Measurements from ENCODE around the gene GALNT1.

GRCh38 chr18:35692866-35693265 is 111.3 kb downstream of the GALNT1 start:
- TF ChIP-seq CTCF (IDR thresholded peaks at IDR 0.05), result no peak
- TF ChIP-seq POLR2A (IDR thresholded peaks at IDR 0.05), result no peak
